ENCODE measurements around the gene OSTN. TPM values are rescaled to one million over a fixed set of nuclear protein-coding genes. Genes with fewer than 3 reads are reported as not detected.

OSTN gene
- total RNA-seq, 1 donor from 2014 or later: 0.36 TPM

DNA sequence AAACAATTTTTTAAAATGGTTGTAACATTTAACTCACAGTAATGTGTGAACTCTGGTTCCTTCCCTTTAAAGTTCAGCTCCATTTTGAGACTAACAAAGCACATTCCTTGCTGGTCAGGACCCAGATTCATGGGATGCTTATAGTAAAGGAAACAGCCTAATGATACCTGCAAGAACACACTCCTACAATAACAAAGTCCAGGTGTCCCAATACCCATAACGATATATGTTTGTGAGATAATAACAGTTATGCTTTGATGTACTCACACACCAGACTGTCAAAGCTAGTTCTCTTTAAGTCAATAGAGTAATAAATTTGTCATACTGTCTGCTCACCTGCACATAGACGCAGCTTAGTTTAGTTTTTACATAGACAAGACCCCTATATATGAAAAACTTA lies 114.3 kb downstream of the OSTN start:
- no peak overlapping the region for H3K4me3 ChIP-seq
- H3K9me3 ChIP-seq (replicated peaks): peaks cover 3% of the 10 kb centered on the region
- intact Hi-C loops (cut with micrococcal nuclease): no loop called here
- no peak for DNase-seq
- no peak overlapping the region for H3K27ac ChIP-seq (replicated peaks)
- no peaks in the 10 kb centered on the region for H3K36me3 ChIP-seq
- no peaks in the 10 kb centered on the region for H3K27me3 ChIP-seq (ENCODE audit: low read depth)
- no peaks in the 10 kb centered on the region for H3K4me1 ChIP-seq
- TF ChIP-seq CTCF (IDR thresholded peaks at IDR 0.05; ENCODE audit: borderline replicate concordance): no peak

GRCh38 chr3:191314109-191314728 lies 115.2 kb downstream of the OSTN start:
- Histone ChIP-seq H3K36me3 (no peaks in the 10 kb centered on the region), H3K27me3 (ENCODE audit: low read depth) (no peaks in the 10 kb centered on the region), H3K4me1 (no peaks in the 10 kb centered on the region), H3K27ac (replicated peaks) (no peak overlapping the region), H3K9me3 (replicated peaks) (peaks cover 3% of the 10 kb centered on the region), H3K4me3 (no peak overlapping the region)
- no peak for TF ChIP-seq CTCF (IDR thresholded peaks at IDR 0.05; ENCODE audit: borderline replicate concordance)
- intact Hi-C loops (cut with micrococcal nuclease): no loop called here
- no peak for DNase-seq

Other genes starting within 250 kb of the OSTN start
- gene CCDC50, start 130.2 kb downstream of the OSTN start, total RNA-seq: 52.1 TPM
- gene UTS2B, start 131.3 kb downstream of the OSTN start, total RNA-seq: 0.47 TPM

Data from left ventricle myocardium inferior (tissue), 1 donor.